Fibroblast of villous mesenchyme (primary cell): ENCODE data around the gene SYNGR1. TPM values are rescaled to one million over a fixed set of nuclear protein-coding genes. Genes with fewer than 3 reads are reported as not detected.
"Not testable (repeated sequence)": the region's sequence is repeated elsewhere in the genome, so short reads cannot be mapped to it uniquely, and the experiment has no call there.

Source experiments
- DNase-seq: peaks from one replicate; pipeline ENCODE4 v3.0.0-alpha.2; 2010; ENCODE audit warnings: low read depth
- H3K4me3 ChIP-seq: 2 replicates; pipeline ENCODE4 v1.5.1; 2011; ENCODE audit warnings: low read depth, mild to moderate bottlenecking, low read length
- total RNA-seq: library from RNA; depleted of rRNA; stranded (reverse); fragments of >200 nt; gene quantifications from 2 replicates; pipeline ENCODE4 v1.2.3, GENCODE V29; 2012
- TF ChIP-seq, protein P1 (sequence below): IDR thresholded peaks from 2 replicates; pipeline ENCODE4 v1.5.1; 2012; ENCODE audit warnings: low read depth, mild to moderate bottlenecking, low read length; ENCODE audit not compliant: insufficient read depth

Gene SYNGR1
- total RNA-seq, 1 donor: 8.6 TPM

DNA sequence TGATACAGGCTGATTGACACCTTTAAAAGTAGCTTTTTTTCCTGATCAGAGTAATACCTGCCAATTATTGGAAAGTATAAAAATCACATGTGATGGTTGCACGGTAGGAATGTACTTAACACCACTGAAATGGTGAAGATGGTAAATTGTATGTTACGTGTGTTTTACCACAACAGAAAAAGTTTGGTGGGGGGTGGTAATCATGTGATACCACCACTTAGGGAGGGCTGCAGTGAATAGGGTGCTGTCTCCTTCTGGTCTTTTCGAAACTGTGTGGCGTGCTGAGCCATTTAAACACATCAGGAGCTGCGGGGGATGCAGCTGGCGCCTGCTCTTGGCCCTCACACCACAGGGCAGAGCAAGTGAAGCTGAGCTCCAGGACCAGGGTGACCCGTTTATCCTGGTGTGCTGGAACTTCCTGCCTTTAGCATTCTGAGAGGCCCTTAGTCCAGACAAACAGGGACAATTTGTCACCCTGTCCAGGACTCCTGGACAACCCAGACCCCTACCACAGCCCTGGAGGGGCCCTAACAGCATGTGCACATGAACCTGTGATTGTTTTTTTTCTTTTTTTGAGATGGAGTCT is 2.6 kb downstream of the SYNGR1 start:
- no peak overlapping the region for H3K4me3 ChIP-seq
- no peak for DNase-seq
- TF ChIP-seq, protein P1, sequence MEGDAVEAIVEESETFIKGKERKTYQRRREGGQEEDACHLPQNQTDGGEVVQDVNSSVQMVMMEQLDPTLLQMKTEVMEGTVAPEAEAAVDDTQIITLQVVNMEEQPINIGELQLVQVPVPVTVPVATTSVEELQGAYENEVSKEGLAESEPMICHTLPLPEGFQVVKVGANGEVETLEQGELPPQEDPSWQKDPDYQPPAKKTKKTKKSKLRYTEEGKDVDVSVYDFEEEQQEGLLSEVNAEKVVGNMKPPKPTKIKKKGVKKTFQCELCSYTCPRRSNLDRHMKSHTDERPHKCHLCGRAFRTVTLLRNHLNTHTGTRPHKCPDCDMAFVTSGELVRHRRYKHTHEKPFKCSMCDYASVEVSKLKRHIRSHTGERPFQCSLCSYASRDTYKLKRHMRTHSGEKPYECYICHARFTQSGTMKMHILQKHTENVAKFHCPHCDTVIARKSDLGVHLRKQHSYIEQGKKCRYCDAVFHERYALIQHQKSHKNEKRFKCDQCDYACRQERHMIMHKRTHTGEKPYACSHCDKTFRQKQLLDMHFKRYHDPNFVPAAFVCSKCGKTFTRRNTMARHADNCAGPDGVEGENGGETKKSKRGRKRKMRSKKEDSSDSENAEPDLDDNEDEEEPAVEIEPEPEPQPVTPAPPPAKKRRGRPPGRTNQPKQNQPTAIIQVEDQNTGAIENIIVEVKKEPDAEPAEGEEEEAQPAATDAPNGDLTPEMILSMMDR: no peak

DNA sequence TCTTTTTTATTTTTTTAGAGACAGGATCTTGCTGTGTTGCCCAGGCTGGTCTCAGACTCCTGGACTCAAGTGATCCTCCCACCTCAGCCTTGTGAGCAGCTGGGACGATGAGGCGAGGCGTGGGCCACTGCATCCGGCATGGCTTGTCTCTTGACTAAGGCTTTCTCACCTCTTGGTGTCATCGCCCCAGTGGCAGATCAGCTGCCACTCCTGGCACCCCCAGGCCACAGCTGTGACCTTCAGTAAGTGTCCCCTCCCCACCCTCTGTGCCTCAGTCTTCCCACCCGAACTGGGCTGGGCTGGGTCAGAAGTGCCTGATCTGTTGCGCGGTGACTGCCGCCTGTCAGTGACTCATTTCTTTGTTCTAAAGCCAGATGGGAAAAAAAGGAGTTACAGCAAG is 3.6 kb downstream of the SYNGR1 start:
- no peak for DNase-seq
- TF ChIP-seq, protein P1: no peak

DNA sequence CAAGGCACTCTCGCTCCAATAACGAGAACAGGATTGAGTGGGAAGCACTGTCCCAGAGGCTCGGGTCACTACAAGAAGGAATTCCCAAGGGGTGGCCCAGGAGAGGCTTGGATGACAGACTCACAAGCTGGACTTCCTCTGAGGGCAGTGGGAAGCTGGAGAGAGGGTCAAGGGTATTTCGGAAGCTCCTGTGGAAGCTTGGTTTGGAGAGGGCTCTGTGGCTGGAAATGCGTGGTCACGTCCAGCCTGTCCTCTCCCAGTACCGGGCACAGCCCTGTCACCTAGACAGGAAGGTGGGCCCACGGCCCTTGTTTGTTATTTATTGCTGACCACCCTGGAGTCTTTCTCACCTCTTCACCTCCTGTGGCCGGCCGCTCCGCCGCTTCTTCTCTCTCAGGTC is 5.3 kb downstream of the SYNGR1 start:
- TF ChIP-seq, protein P1: no peak
- no peak for DNase-seq
- H3K4me3 ChIP-seq: no peak overlapping the region

More for the DNA sequence above, 3.6 kb downstream of the SYNGR1 start:
- no peak overlapping the region for H3K4me3 ChIP-seq

GRCh38 chr22:39355805-39356204 is 6.0 kb downstream of the SYNGR1 start:
- not testable (repeated sequence) for DNase-seq, H3K4me3 ChIP-seq

DNA sequence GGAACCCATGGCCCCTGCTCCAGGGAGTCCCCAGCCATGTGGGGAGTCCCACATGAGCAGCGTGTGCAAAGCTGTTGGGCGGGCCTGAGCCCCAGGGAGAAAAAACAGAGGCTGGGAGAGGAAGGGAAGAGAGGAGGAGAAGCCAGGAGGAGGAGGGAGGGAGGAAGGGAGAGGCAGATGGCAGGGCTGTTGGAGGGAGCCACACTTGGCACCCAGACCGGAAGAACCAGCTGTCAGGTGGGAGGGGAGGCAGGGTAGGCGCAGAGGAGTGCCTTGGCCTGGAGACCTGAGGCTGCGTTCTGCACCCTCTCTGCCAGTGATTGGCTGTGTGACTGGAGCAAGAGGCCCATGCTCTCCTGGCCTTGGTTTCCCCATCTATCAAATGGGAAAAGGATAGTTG is 6.7 kb downstream of the SYNGR1 start:
- no peak for DNase-seq
- TF ChIP-seq, protein P1: no peak
- H3K4me3 ChIP-seq: no peak overlapping the region

GRCh38 chr22:39357110-39358108 is 7.6 kb downstream of the SYNGR1 start:
- DNase-seq, H3K4me3 ChIP-seq: not testable (repeated sequence)

DNA sequence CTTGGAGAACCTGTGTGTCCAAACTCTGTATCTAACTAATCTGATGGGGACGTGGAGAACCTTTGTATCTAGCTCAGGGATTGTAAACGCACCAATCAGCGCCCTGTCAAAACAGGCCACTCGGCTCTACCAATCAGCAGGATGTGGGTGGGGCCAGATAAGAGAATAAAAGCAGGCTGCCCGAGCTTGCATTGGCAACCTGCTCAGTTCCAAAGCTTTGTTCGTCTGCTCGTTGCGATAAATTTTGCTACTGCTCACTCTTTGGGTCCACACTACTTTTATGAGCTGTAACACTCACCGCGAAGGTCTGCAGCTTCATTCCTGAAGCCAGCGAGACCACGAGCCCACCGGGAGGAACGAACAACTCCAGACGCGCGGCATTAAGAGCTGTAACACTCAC is 8.4 kb downstream of the SYNGR1 start:
- H3K4me3 ChIP-seq, DNase-seq: not testable (repeated sequence)

DNA sequence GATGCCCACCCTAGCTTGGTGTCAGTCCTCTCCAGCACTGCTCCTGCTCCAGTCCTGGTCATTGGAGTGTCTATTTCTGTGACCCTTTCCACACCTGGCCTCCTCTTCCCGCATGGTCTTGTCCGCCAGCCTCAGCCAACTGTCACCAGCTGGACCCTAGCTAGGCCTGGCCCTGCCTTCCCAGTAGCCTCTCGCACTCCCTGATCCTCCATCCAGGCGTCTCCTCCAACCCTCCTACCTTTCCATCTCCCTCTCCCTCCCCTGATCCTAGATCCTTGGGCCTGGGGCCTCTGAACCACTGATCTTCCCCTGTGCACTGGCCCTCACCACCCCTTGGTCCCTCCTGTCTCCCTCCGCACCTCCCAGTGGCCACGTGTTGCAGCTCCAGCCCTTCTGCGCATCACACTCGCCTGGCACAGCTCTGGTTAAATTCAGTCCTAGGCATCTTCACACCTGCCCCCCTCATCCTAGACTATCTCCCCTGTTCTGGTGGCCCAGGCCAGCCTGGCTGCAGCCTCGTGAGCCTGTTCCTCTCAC is 9.9 kb downstream of the SYNGR1 start:
- H3K4me3 ChIP-seq: no peak overlapping the region
- DNase-seq: no peak
- TF ChIP-seq, protein P1: no peak
